CD14-positive monocyte (primary cell): ENCODE results near the gene AHI1. TPM values are rescaled to one million over a fixed set of nuclear protein-coding genes. Genes with fewer than 3 reads are reported as not detected.

ENCODE experiments used
- DNase-seq, 3 donors: peaks; one replicate each; pipeline ENCODE4 v3.0.0-alpha.2; 2011 to 2022
- H2AFZ ChIP-seq: 2 replicates; pipeline ENCODE4 v1.6.0; 2012; ENCODE audit warnings: mild to moderate bottlenecking, low read depth, low read length, inconsistent platforms; ENCODE audit not compliant: insufficient read depth, poor library complexity, severe bottlenecking
- H3K27ac ChIP-seq, 2 donors: 1 replicate in 1 of 2; 2 replicates in 1 of 2; pipeline ENCODE4 v1.5.1; 2012 to 2013; ENCODE audit warnings: low read length in 2 of 2, control low read depth in 1 of 2, inconsistent platforms in 1 of 2, low read depth in 1 of 2, mild to moderate bottlenecking in 1 of 2
- H3K27me3 ChIP-seq, 2 donors: one replicate each; pipeline versions ENCODE4 v1.6.0 to v1.6.1; 2011 to 2013; ENCODE audit warnings: low read length in 2 of 2; ENCODE audit not compliant: control insufficient read depth in 2 of 2, insufficient read depth in 2 of 2
- H3K36me3 ChIP-seq, 2 donors: replicated peaks in 1 of 2; 1 replicate in 1 of 2; 2 replicates in 1 of 2; pipeline versions ENCODE4 v1.5.1 to v1.6.1; 2012 to 2013; ENCODE audit warnings: low read length in 2 of 2, control low read depth in 1 of 2, inconsistent platforms in 1 of 2, mild to moderate bottlenecking in 1 of 2; ENCODE audit not compliant: insufficient read depth in 2 of 2, control insufficient read depth in 1 of 2
- H3K4me1 ChIP-seq, 2 donors: 1 replicate in 1 of 2; 2 replicates in 1 of 2; pipeline versions ENCODE4 v1.5.1 to v1.6.1; 2012 to 2013; ENCODE audit warnings: low read length in 2 of 2, control low read depth in 1 of 2, inconsistent platforms in 1 of 2, mild to moderate bottlenecking in 1 of 2, moderate library complexity in 1 of 2; ENCODE audit not compliant: insufficient read depth in 2 of 2, control insufficient read depth in 1 of 2
- H3K4me2 ChIP-seq: replicated peaks from 2 replicates; pipeline ENCODE3; 2012; ENCODE audit warnings: low read length, moderate library complexity, mild to moderate bottlenecking; ENCODE audit not compliant: poor library complexity, severe bottlenecking; ENCODE audit errors: extremely low read depth
- H3K4me3 ChIP-seq, 3 experiments: fragments of 200-600 bp in 1 of 3; sonication (generic) in 1 of 3; replicated peaks in 1 of 3; 1 replicate in 2 of 3; 2 replicates in 1 of 3; pipeline ENCODE4 v1.5.1; 2011 to 2013; ENCODE audit warnings: low read length in 3 of 3, mild to moderate bottlenecking in 3 of 3, control low read depth in 2 of 3, low read depth in 2 of 3, inconsistent platforms in 1 of 3, moderate library complexity in 1 of 3
- H3K79me2 ChIP-seq: 2 replicates; pipeline ENCODE4 v1.6.0; 2012; ENCODE audit warnings: mild to moderate bottlenecking, control low read depth, inconsistent platforms, low read length, moderate library complexity; ENCODE audit not compliant: insufficient read depth
- H3K9ac ChIP-seq: 2 replicates; pipeline ENCODE4 v1.6.0; 2017; ENCODE audit warnings: low read length, mild to moderate bottlenecking; ENCODE audit not compliant: insufficient read depth, poor library complexity, severe bottlenecking
- H3K9me3 ChIP-seq, 2 donors: replicated peaks in 1 of 2; 1 replicate in 1 of 2; 2 replicates in 1 of 2; pipeline versions ENCODE4 v1.5.1 to v1.6.1; 2012 to 2013; ENCODE audit warnings: low read length in 2 of 2, control low read depth in 1 of 2; ENCODE audit not compliant: control insufficient read depth in 1 of 2, insufficient read depth in 1 of 2
- H4K20me1 ChIP-seq: 2 replicates; pipeline ENCODE4 v1.6.0; 2012; ENCODE audit warnings: mild to moderate bottlenecking, low read length, control low read depth, moderate library complexity; ENCODE audit not compliant: insufficient read depth
- H3K27ac Mint-ChIP-seq, 7 donors: one replicate each; pipeline ENCODE4 v1.8.0; 2020; ENCODE audit warnings: mild to moderate bottlenecking in 7 of 7, mixed read lengths in 7 of 7, moderate library complexity in 6 of 7, inconsistent platforms in 2 of 7
- H3K27me3 Mint-ChIP-seq, 3 donors: one replicate each; pipeline ENCODE4 v1.8.0; 2021 to 2022; ENCODE audit warnings: low read depth in 3 of 3, mild to moderate bottlenecking in 3 of 3, mixed read lengths in 3 of 3, moderate library complexity in 3 of 3, inconsistent platforms in 1 of 3
- H3K36me3 Mint-ChIP-seq, 2 donors: one replicate each; pipeline ENCODE4 v1.8.0; 2020; ENCODE audit warnings: mixed read lengths in 2 of 2, inconsistent platforms in 1 of 2, mild to moderate bottlenecking in 1 of 2
- H3K4me1 Mint-ChIP-seq: one replicate; pipeline ENCODE4 v1.8.0; 2020; ENCODE audit warnings: mild to moderate bottlenecking, mixed read lengths
- H3K4me3 Mint-ChIP-seq, 2 donors: one replicate each; pipeline ENCODE4 v1.8.0; 2020; ENCODE audit warnings: mild to moderate bottlenecking in 2 of 2, mixed read lengths in 2 of 2, moderate library complexity in 1 of 2
- H3K9me3 Mint-ChIP-seq, 7 donors: one replicate each; pipeline ENCODE4 v1.8.0; 2020 to 2022; ENCODE audit warnings: mixed read lengths in 7 of 7, mild to moderate bottlenecking in 6 of 7, moderate library complexity in 6 of 7, inconsistent platforms in 2 of 7
- CTCF ChIP-seq: fragments of 200-600 bp; IDR thresholded peaks from one replicate; pipeline ENCODE4 v1.8.0; 2022; ENCODE audit warnings: antibody characterized with exemption, mild to moderate bottlenecking
- WGBS: methylation state at CpG from one replicate; pipeline ENCODE4 v1.1.5; 2013; ENCODE audit warnings: missing lambda C conversion rate; ENCODE audit not compliant: insufficient coverage; 5-methylcytosine and 5-hydroxymethylcytosine counted together
- intact Hi-C, 2 donors: fragments of 100-400 bp; cut with micrococcal nuclease; formaldehyde crosslinking; loops; one replicate each; pipeline versions ENCODE4 v1.15.0 to v1.15.1; 2023
- polyA plus RNA-seq, 3 donors: library from polyadenylated mRNA; depleted of rRNA in 1 of 3; unstranded in 2 of 3; stranded (reverse) in 1 of 3; fragments of 300-500 nt in 2 of 3; fragments of >200 nt in 1 of 3; fragmentation: Illumina TruSeq in 2 of 3; gene quantifications; 1 replicate in 2 of 3; 2 replicates in 1 of 3; pipeline ENCODE4 v1.2.3, GENCODE V29; 2012 to 2021

AHI1 gene
- polyA plus RNA-seq, 3 donors, result 0.91 to 2.8 (median 1.4) TPM

- Histone ChIP-seq H3K79me2 (no peaks in the 10 kb centered on the region), H3K9ac (no peak overlapping the region), H4K20me1 (no peaks in the 10 kb centered on the region), H3K4me1 (peaks cover 7 to 32% of the 10 kb centered on the region in 2 donors), H3K36me3 (no peaks in the 10 kb centered on the region), H3K9me3 (no peaks in the 10 kb centered on the region), H2AFZ (no peak overlapping the region), H3K4me3 (no peak overlapping the region), H3K27me3 (no peaks in the 10 kb centered on the region), H3K4me2 (no peak overlapping the region), H3K27ac (no peak overlapping the region)
- no peak for TF ChIP-seq CTCF
- Mint-ChIP-seq H3K4me3 (no peak overlapping the region), H3K9me3 (peaks cover 0 to 6% (median 3%) of the 10 kb centered on the region in 7 donors), H3K36me3 (peaks cover 2 to 6% of the 10 kb centered on the region in 2 donors), H3K27ac (no peak overlapping the region), H3K27me3 (no peaks in the 10 kb centered on the region), H3K4me1 (peaks cover 38% of the 10 kb centered on the region)
- intact Hi-C loops, result no loop called here
- no peak for DNase-seq
These were observed 102.4 kb downstream of the AHI1 start for GRCh38 chr6:135395136-135395535.

GRCh38 chr6:135393289-135393688, 104.3 kb downstream of the AHI1 start:
- intact Hi-C loops, result no loop called here
- Mint-ChIP-seq H3K4me3 (no peak overlapping the region), H3K4me1 (peaks cover 25% of the 10 kb centered on the region), H3K27me3 (no peaks in the 10 kb centered on the region), H3K36me3 (peaks cover 2 to 4% of the 10 kb centered on the region in 2 donors), H3K27ac (no peak overlapping the region), H3K9me3 (peaks cover 0 to 4% (median 0%) of the 10 kb centered on the region in 7 donors)
- Histone ChIP-seq H3K4me3 (no peak overlapping the region), H3K27ac (no peak overlapping the region), H3K27me3 (no peaks in the 10 kb centered on the region), H3K36me3 (no peaks in the 10 kb centered on the region), H4K20me1 (no peaks in the 10 kb centered on the region), H2AFZ (no peak overlapping the region), H3K79me2 (no peaks in the 10 kb centered on the region), H3K4me1 (peaks cover 3 to 23% of the 10 kb centered on the region in 2 donors), H3K9ac (no peak overlapping the region), H3K9me3 (no peaks in the 10 kb centered on the region), H3K4me2 (no peak overlapping the region)
- no CpG with 5 or more reads among the region's 2 CpGs for WGBS
- no peak for DNase-seq
- TF ChIP-seq CTCF, result no peak
